ENCODE results near the gene CCDC27. TPM values are rescaled to one million over a fixed set of nuclear protein-coding genes. Genes with fewer than 3 reads are reported as not detected.

CCDC27 gene
- total and polyA plus RNA-seq, 2 of the 13 experiments (the other 11 are each of a cell fraction or from before 2014, with no cell fraction given), result not detected

GRCh38 chr1:3775490-3776230 lies 23.4 kb downstream of the CCDC27 start (continued):
- peak; percentile 87; the same call in 1 of the 2 replicates for TF ChIP-seq SNAPC4 (CRISPR knock-in tag; IDR thresholded peaks at IDR 0.05)
- no peak for TF ChIP-seq IKZF1 (IDR thresholded peaks at IDR 0.05)
- peak; percentile 95; the same call in 1 of the 2 replicates for TF ChIP-seq SAFB2 (CRISPR knock-in tag; IDR thresholded peaks at IDR 0.05; ENCODE audit: borderline replicate concordance, low read depth)
- TF ChIP-seq FOXJ3 (CRISPR knock-in tag; IDR thresholded peaks at IDR 0.05; ENCODE audit: borderline replicate concordance), result peak; percentile 70; the same call in 1 of the 2 replicates
- TF ChIP-seq ATRX (CRISPR knock-in tag; IDR thresholded peaks at IDR 0.05; ENCODE audit: borderline replicate concordance), result no peak
- no peak for TF ChIP-seq ZNF253 (CRISPR knock-in tag; IDR thresholded peaks at IDR 0.05; ENCODE audit: borderline replicate concordance)
- TF ChIP-seq ZNF720 (CRISPR knock-in tag; IDR thresholded peaks at IDR 0.05), result no peak
- TF ChIP-seq SRSF1 (optimal IDR thresholded peaks at IDR 0.05; ENCODE audit: low read depth, low read length), result no peak
- TF ChIP-seq AGO2 (optimal IDR thresholded peaks at IDR 0.05; ENCODE audit: low read depth, low read length), result peak; percentile 99
- TF ChIP-seq ZNF556 (CRISPR knock-in tag; IDR thresholded peaks at IDR 0.05; ENCODE audit: borderline replicate concordance), result no peak; the same call in none of the 2 replicates
- peak; percentile 90; the same call in 1 of the 2 replicates for TF ChIP-seq SNAPC2 (CRISPR knock-in tag; IDR thresholded peaks at IDR 0.05)
- peak; percentile 65 for TF ChIP-seq ZBTB7B (CRISPR knock-in tag; IDR thresholded peaks at IDR 0.05)
- peak; percentile 92; the same call in 1 of the 2 replicates for TF ChIP-seq DNMT1 (CRISPR knock-in tag; IDR thresholded peaks at IDR 0.05)
- TF ChIP-seq HES4 (CRISPR knock-in tag; IDR thresholded peaks at IDR 0.05; ENCODE audit: borderline replicate concordance), result peak; percentile 76
- TF ChIP-seq ZNF530 (CRISPR knock-in tag; IDR thresholded peaks at IDR 0.05; ENCODE audit: low read depth), result 0 out of 2 replicates have a peak, but pooled peaks have one; percentile 24
- no peak for TF ChIP-seq EHMT2 (IDR thresholded peaks at IDR 0.05; ENCODE audit: borderline replicate concordance, low read depth, low read length)
- TF ChIP-seq SIX1 (CRISPR knock-in tag; IDR thresholded peaks at IDR 0.05; ENCODE audit: borderline replicate concordance), result 0 out of 2 replicates have a peak, but pooled peaks have one; percentile 37
- no peak; the same call in none of the 2 replicates for TF ChIP-seq ZNF317 (CRISPR knock-in tag; IDR thresholded peaks at IDR 0.05)
- peak; percentile 88 for TF ChIP-seq BRCA1 (CRISPR knock-in tag; IDR thresholded peaks at IDR 0.05)
- TF ChIP-seq RAD21 (CRISPR knock-in tag; IDR thresholded peaks at IDR 0.05), result peak; percentile 80
- no peak for TF ChIP-seq ZFP1 (CRISPR knock-in tag; IDR thresholded peaks at IDR 0.05)
- TF ChIP-seq ZNF83 (CRISPR knock-in tag; IDR thresholded peaks at IDR 0.05; ENCODE audit: borderline replicate concordance), result peak; percentile 71; the same call in 1 of the 2 replicates
- TF ChIP-seq EZH2 (conservative IDR thresholded peaks at IDR 0.05; ENCODE audit: low read depth, low read length), result no peak
- TF ChIP-seq TARDBP (CRISPR knock-in tag; IDR thresholded peaks at IDR 0.05), result peak; percentile 88; the same call in 1 of the 2 replicates
